HG02840 (cell line): ENCODE data around the gene DCUN1D2.
A peak's percentile ranks its signal among the peaks of the same experiment; 100 is the strongest.
"Not testable (repeated sequence)": the region's sequence is repeated elsewhere in the genome, so short reads cannot be mapped to it uniquely, and the experiment has no call there.

Source experiments
- ATAC-seq: cut with Tn5 transposase; IDR thresholded peaks from one replicate; pipeline ENCODE4 v1.9.1; 2021; ENCODE audit warnings: mild to moderate bottlenecking, moderate library complexity, moderate number of reproducible peaks; ENCODE audit not compliant: unreplicated experiment, low FRiP score

The DCUN1D2 gene

GRCh38 chr13:113493315-113493951 lies 2.9 kb upstream of the DCUN1D2 start:
- no peak for ATAC-seq

- no peak for ATAC-seq
Measured at GRCh38 chr13:113491982-113492381, 1.5 kb upstream of the DCUN1D2 start.

- ATAC-seq, result no peak
Measured at GRCh38 chr13:113491418-113491883, 940 bp upstream of the DCUN1D2 start.

- peak; percentile 25 for ATAC-seq
Measured at GRCh38 chr13:113489549-113490495, 689 bp downstream of the DCUN1D2 start.

- ATAC-seq, result no peak
Measured at GRCh38 chr13:113489171-113489548, 1.4 kb downstream of the DCUN1D2 start.

- no peak for ATAC-seq
Measured at GRCh38 chr13:113488283-113488682, 2.2 kb downstream of the DCUN1D2 start.

- ATAC-seq, result no peak
Measured at GRCh38 chr13:113486698-113487097, 3.8 kb downstream of the DCUN1D2 start.

GRCh38 chr13:113485545-113485944 lies 5.0 kb downstream of the DCUN1D2 start:
- no peak for ATAC-seq

GRCh38 chr13:113483504-113484293 lies 6.8 kb downstream of the DCUN1D2 start:
- ATAC-seq, result no peak

- no peak for ATAC-seq
Measured at GRCh38 chr13:113483081-113483480, 7.4 kb downstream of the DCUN1D2 start.

GRCh38 chr13:113479179-113479578 lies 11.3 kb downstream of the DCUN1D2 start:
- no peak for ATAC-seq

- ATAC-seq, result no peak
Measured at GRCh38 chr13:113477724-113478123, 12.8 kb downstream of the DCUN1D2 start.

GRCh38 chr13:113476811-113477210 lies 13.7 kb downstream of the DCUN1D2 start:
- no peak for ATAC-seq

GRCh38 chr13:113475911-113476310 lies 14.6 kb downstream of the DCUN1D2 start:
- ATAC-seq, result no peak

GRCh38 chr13:113475280-113475679 lies 15.2 kb downstream of the DCUN1D2 start:
- no peak for ATAC-seq

GRCh38 chr13:113474179-113474578 lies 16.3 kb downstream of the DCUN1D2 start:
- no peak for ATAC-seq

- ATAC-seq, result no peak
Measured at GRCh38 chr13:113472355-113473025, 18.0 kb downstream of the DCUN1D2 start.

- ATAC-seq, result no peak
Measured at GRCh38 chr13:113471844-113472243, 18.7 kb downstream of the DCUN1D2 start.

- not testable (repeated sequence) for ATAC-seq
Measured at GRCh38 chr13:113470635-113471163, 19.8 kb downstream of the DCUN1D2 start.

GRCh38 chr13:113470073-113470472 lies 20.4 kb downstream of the DCUN1D2 start:
- no peak for ATAC-seq
